ENCODE results near the gene SPON1.

- TF ChIP-seq POLR2AphosphoS5 (IDR thresholded peaks at IDR 0.05; ENCODE audit: low read depth, low read length): no peak
- no peak for TF ChIP-seq TAF1 (IDR thresholded peaks at IDR 0.05; ENCODE audit: borderline replicate concordance, insufficient read depth, low read length)
- no peak for TF ChIP-seq REST (IDR thresholded peaks at IDR 0.05; ENCODE audit: insufficient read depth in 1 of 2, low read depth in 2 of 2, low read length in 2 of 2)
Measured at GRCh38 chr11:14027525-14027924, 65.0 kb downstream of the SPON1 start.

Data from PFSK-1 (cell line).